Astrocyte (in vitro differentiated cells and primary cell): Measurements from ENCODE around the gene NDUFS1.

Experiments used
- EZH2 ChIP-seq: IDR thresholded peaks from 2 replicates; pipeline ENCODE4 v1.6.1; 2012; ENCODE audit warnings: mild to moderate bottlenecking, low read length, inconsistent platforms; ENCODE audit not compliant: insufficient read depth
- TF ChIP-seq, protein P1 (sequence below): IDR thresholded peaks from 2 replicates; pipeline ENCODE4 v1.5.1; 2011; ENCODE audit warnings: low read depth, mild to moderate bottlenecking, inconsistent platforms, low read length, moderate library complexity; ENCODE audit not compliant: insufficient read depth

DNA sequence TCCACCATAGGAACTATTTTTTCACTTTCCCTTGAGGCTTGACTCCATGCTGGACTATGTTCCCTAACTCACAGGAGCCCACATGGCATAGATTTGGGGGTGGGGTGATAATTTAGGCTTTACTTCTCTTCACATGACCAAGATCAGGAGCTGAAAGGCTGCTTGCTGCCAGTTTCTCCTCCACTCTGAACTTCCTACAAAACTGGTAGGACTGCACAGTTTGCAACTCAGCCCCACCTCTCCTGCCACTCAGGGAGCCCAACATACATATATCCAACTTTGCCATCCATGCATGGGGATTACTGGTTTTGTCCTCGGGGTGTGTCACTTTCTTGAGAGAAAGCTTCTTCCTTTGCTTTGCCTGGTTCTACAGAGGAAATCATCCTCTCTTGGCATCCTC is 87.4 kb downstream of the NDUFS1 start:
- TF ChIP-seq, protein P1, sequence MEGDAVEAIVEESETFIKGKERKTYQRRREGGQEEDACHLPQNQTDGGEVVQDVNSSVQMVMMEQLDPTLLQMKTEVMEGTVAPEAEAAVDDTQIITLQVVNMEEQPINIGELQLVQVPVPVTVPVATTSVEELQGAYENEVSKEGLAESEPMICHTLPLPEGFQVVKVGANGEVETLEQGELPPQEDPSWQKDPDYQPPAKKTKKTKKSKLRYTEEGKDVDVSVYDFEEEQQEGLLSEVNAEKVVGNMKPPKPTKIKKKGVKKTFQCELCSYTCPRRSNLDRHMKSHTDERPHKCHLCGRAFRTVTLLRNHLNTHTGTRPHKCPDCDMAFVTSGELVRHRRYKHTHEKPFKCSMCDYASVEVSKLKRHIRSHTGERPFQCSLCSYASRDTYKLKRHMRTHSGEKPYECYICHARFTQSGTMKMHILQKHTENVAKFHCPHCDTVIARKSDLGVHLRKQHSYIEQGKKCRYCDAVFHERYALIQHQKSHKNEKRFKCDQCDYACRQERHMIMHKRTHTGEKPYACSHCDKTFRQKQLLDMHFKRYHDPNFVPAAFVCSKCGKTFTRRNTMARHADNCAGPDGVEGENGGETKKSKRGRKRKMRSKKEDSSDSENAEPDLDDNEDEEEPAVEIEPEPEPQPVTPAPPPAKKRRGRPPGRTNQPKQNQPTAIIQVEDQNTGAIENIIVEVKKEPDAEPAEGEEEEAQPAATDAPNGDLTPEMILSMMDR, result no peak
- TF ChIP-seq EZH2, result no peak
